Naive B cell (primary cell): Measurements from ENCODE around the gene C4orf50. TPM values are rescaled to one million over a fixed set of nuclear protein-coding genes. Genes with fewer than 3 reads are reported as not detected.
A peak's percentile ranks its signal among the peaks of the same experiment; 100 is the strongest.

ENCODE experiments used
- ATAC-seq, 2 donors: fragments of 150-1000 bp; cut with Tn5 transposase; 2 replicates each; pipeline ENCODE4 v1.10.0; 2021; ENCODE audit warnings: low read depth in 2 of 2, mild to moderate bottlenecking in 2 of 2, moderate library complexity in 2 of 2
- DNase-seq: peaks from one replicate; pipeline ENCODE4 v3.0.0; 2022
- H3K27ac Mint-ChIP-seq, 6 donors: one replicate each; pipeline ENCODE4 v1.8.0; 2020 to 2022; ENCODE audit warnings: mild to moderate bottlenecking in 6 of 6, mixed read lengths in 6 of 6, moderate library complexity in 5 of 6, inconsistent platforms in 2 of 6
- H3K27me3 Mint-ChIP-seq, 3 donors: one replicate each; pipeline ENCODE4 v1.8.0; 2021 to 2022; ENCODE audit warnings: mixed read lengths in 3 of 3, mild to moderate bottlenecking in 1 of 3
- H3K36me3 Mint-ChIP-seq, 2 donors: one replicate each; pipeline ENCODE4 v1.8.0; 2020 to 2022; ENCODE audit warnings: mixed read lengths in 2 of 2, inconsistent platforms in 1 of 2, mild to moderate bottlenecking in 1 of 2
- H3K4me1 Mint-ChIP-seq, 3 donors: one replicate each; pipeline ENCODE4 v1.8.0; 2020 to 2022; ENCODE audit warnings: mixed read lengths in 3 of 3, inconsistent platforms in 1 of 3, mild to moderate bottlenecking in 1 of 3, moderate library complexity in 1 of 3
- H3K4me3 Mint-ChIP-seq, 8 donors: one replicate each; pipeline ENCODE4 v1.8.0; 2020 to 2022; ENCODE audit warnings: mild to moderate bottlenecking in 8 of 8, mixed read lengths in 8 of 8, moderate library complexity in 8 of 8, inconsistent platforms in 2 of 8
- H3K9me3 Mint-ChIP-seq, 7 donors: one replicate each; pipeline ENCODE4 v1.8.0; 2020 to 2022; ENCODE audit warnings: mixed read lengths in 7 of 7, mild to moderate bottlenecking in 5 of 7, inconsistent platforms in 2 of 7, moderate library complexity in 1 of 7
- polyA plus RNA-seq, 6 donors: library from polyadenylated mRNA; unstranded; fragments of 300-500 nt; fragmentation: Illumina TruSeq; gene quantifications; one replicate each; pipeline ENCODE4 v1.2.3, GENCODE V29; 2021; ENCODE audit warnings: low read depth in 6 of 6

Gene C4orf50
- polyA plus RNA-seq, 6 donors from 2014 or later: not detected

- H3K27me3 Mint-ChIP-seq: peaks cover 15 to 61% (median 60%) of the 10 kb centered on the region in 3 donors
- peaks cover 0 to 4% (median 0%) of the 10 kb centered on the region in 7 donors for H3K9me3 Mint-ChIP-seq
- H3K4me1 Mint-ChIP-seq: peaks cover 0 to 6% (median 6%) of the 10 kb centered on the region in 3 donors
- no peak overlapping the region for H3K27ac Mint-ChIP-seq
- DNase-seq (no peak), ATAC-seq (no peak)
- H3K4me3 Mint-ChIP-seq: no peak overlapping the region
- no peaks in the 10 kb centered on the region for H3K36me3 Mint-ChIP-seq
Observed at GRCh38 chr4:5992171-5992827, 25.9 kb downstream of the C4orf50 start.

- no peaks in the 10 kb centered on the region for H3K36me3 Mint-ChIP-seq
- no peak overlapping the region for H3K4me3 Mint-ChIP-seq
- H3K27ac Mint-ChIP-seq: no peak overlapping the region
- peaks cover 19 to 52% (median 52%) of the 10 kb centered on the region in 3 donors for H3K27me3 Mint-ChIP-seq
- DNase-seq (no peak), ATAC-seq (no peak)
- H3K9me3 Mint-ChIP-seq: peaks cover 0 to 7% (median 0%) of the 10 kb centered on the region in 7 donors
- peaks cover 0 to 6% (median 2%) of the 10 kb centered on the region in 3 donors for H3K4me1 Mint-ChIP-seq
Observed at GRCh38 chr4:5991405-5991804, 26.8 kb downstream of the C4orf50 start.

- DNase-seq: no peak
- Mint-ChIP-seq H3K4me1 (peaks cover 0 to 6% (median 0%) of the 10 kb centered on the region in 3 donors), H3K4me3 (no peak overlapping the region), H3K9me3 (peaks cover 0 to 8% (median 0%) of the 10 kb centered on the region in 7 donors), H3K27me3 (peaks cover 14 to 44% (median 44%) of the 10 kb centered on the region in 3 donors), H3K27ac (peak overlapping the region in 1 of 6 donors; percentile 32), H3K36me3 (no peaks in the 10 kb centered on the region)
- no peak for ATAC-seq
Observed at GRCh38 chr4:5990446-5991160, 27.6 kb downstream of the C4orf50 start.

GRCh38 chr4:5989236-5990225, 28.7 kb downstream of the C4orf50 start:
- ATAC-seq: no peak
- peaks cover 2 to 15% (median 7%) of the 10 kb centered on the region in 7 donors for H3K9me3 Mint-ChIP-seq
- no peak overlapping the region for H3K27ac Mint-ChIP-seq
- DNase-seq: no peak
- H3K36me3 Mint-ChIP-seq: peaks cover 1 to 7% of the 10 kb centered on the region in 2 donors
- peaks cover 10 to 39% (median 37%) of the 10 kb centered on the region in 3 donors for H3K27me3 Mint-ChIP-seq
- H3K4me3 Mint-ChIP-seq: no peak overlapping the region
- peaks cover 0 to 6% (median 0%) of the 10 kb centered on the region in 3 donors for H3K4me1 Mint-ChIP-seq

GRCh38 chr4:5988086-5988845, 30.0 kb downstream of the C4orf50 start:
- DNase-seq: no peak
- Mint-ChIP-seq H3K9me3 (peaks cover 11 to 21% (median 17%) of the 10 kb centered on the region in 7 donors), H3K27ac (no peak overlapping the region), H3K36me3 (peaks cover 13 to 19% of the 10 kb centered on the region in 2 donors), H3K4me1 (peaks cover 0 to 6% (median 0%) of the 10 kb centered on the region in 3 donors), H3K27me3 (peaks cover 14 to 45% (median 44%) of the 10 kb centered on the region in 3 donors), H3K4me3 (no peak overlapping the region)
- ATAC-seq: no peak

- Mint-ChIP-seq H3K4me3 (peak overlapping the region in 1 of 8 donors; percentile 37), H3K36me3 (peaks cover 13 to 23% of the 10 kb centered on the region in 2 donors), H3K27me3 (peaks cover 27 to 41% (median 31%) of the 10 kb centered on the region in 3 donors), H3K27ac (no peak overlapping the region), H3K4me1 (no peaks in the 10 kb centered on the region), H3K9me3 (peaks cover 14 to 23% (median 20%) of the 10 kb centered on the region in 7 donors)
- DNase-seq (no peak), ATAC-seq (no peak)
Observed at GRCh38 chr4:5984843-5985242, 33.4 kb downstream of the C4orf50 start.

GRCh38 chr4:5982156-5982973, 35.9 kb downstream of the C4orf50 start:
- peaks cover 13 to 23% of the 10 kb centered on the region in 2 donors for H3K36me3 Mint-ChIP-seq
- H3K4me1 Mint-ChIP-seq: no peaks in the 10 kb centered on the region
- H3K9me3 Mint-ChIP-seq: peaks cover 14 to 23% (median 19%) of the 10 kb centered on the region in 7 donors
- ATAC-seq (no peak), DNase-seq (no peak)
- H3K4me3 Mint-ChIP-seq: no peak overlapping the region
- H3K27ac Mint-ChIP-seq: no peak overlapping the region
- H3K27me3 Mint-ChIP-seq: peaks cover 20 to 27% (median 27%) of the 10 kb centered on the region in 3 donors

- no peak for DNase-seq
- Mint-ChIP-seq H3K27me3 (peaks cover 17 to 27% (median 27%) of the 10 kb centered on the region in 3 donors), H3K9me3 (peaks cover 13 to 23% (median 19%) of the 10 kb centered on the region in 7 donors), H3K4me3 (no peak overlapping the region), H3K4me1 (no peaks in the 10 kb centered on the region), H3K36me3 (peaks cover 13 to 23% of the 10 kb centered on the region in 2 donors), H3K27ac (no peak overlapping the region)
- ATAC-seq: no peak
Observed at GRCh38 chr4:5980436-5981155, 37.6 kb downstream of the C4orf50 start.

- peaks cover 11 to 21% (median 17%) of the 10 kb centered on the region in 7 donors for H3K9me3 Mint-ChIP-seq
- H3K4me1 Mint-ChIP-seq: no peaks in the 10 kb centered on the region
- H3K27ac Mint-ChIP-seq: no peak overlapping the region
- H3K36me3 Mint-ChIP-seq: peaks cover 13 to 21% of the 10 kb centered on the region in 2 donors
- DNase-seq (no peak), ATAC-seq (no peak)
- H3K4me3 Mint-ChIP-seq: no peak overlapping the region
- H3K27me3 Mint-ChIP-seq: peaks cover 17 to 27% (median 27%) of the 10 kb centered on the region in 3 donors
Observed at GRCh38 chr4:5979981-5980380, 38.2 kb downstream of the C4orf50 start.

GRCh38 chr4:5976921-5977320, 41.3 kb downstream of the C4orf50 start:
- DNase-seq (no peak), ATAC-seq (no peak)
- Mint-ChIP-seq H3K4me3 (no peak overlapping the region), H3K9me3 (no peaks in the 10 kb centered on the region), H3K27ac (no peak overlapping the region), H3K36me3 (no peaks in the 10 kb centered on the region), H3K27me3 (peaks cover 7 to 10% (median 7%) of the 10 kb centered on the region in 3 donors), H3K4me1 (no peaks in the 10 kb centered on the region)

- no peaks in the 10 kb centered on the region for H3K4me1 Mint-ChIP-seq
- DNase-seq: no peak
Observed at GRCh38 chr4:5976431-5976830, 41.8 kb downstream of the C4orf50 start.

More at GRCh38 chr4:5976431-5976830, 41.8 kb downstream of the C4orf50 start:
- H3K27ac Mint-ChIP-seq: no peak overlapping the region
- H3K9me3 Mint-ChIP-seq: no peaks in the 10 kb centered on the region
- no peak for ATAC-seq
- peaks cover 8 to 10% (median 9%) of the 10 kb centered on the region in 3 donors for H3K27me3 Mint-ChIP-seq
- no peaks in the 10 kb centered on the region for H3K36me3 Mint-ChIP-seq
- H3K4me3 Mint-ChIP-seq: no peak overlapping the region
